ENCODE data around the gene AKNA. TPM values are rescaled to one million over a fixed set of nuclear protein-coding genes. Genes with fewer than 3 reads are reported as not detected.

AKNA gene
- total RNA-seq, 1 donor from 2014 or later: 24.6 TPM

- TF ChIP-seq CTCF (IDR thresholded peaks at IDR 0.05; ENCODE audit: unreplicated experiment): no peak
- Mint-ChIP-seq H3K36me3 (ENCODE audit: insufficient read depth) (peaks cover 37% of the 10 kb centered on the region), H3K4me3 (ENCODE audit: low read depth) (no peak overlapping the region), H3K27ac (no peak overlapping the region), H3K9me3 (ENCODE audit: low read depth) (peaks cover 10% of the 10 kb centered on the region), H3K4me1 (ENCODE audit: low read depth) (peaks cover 1% of the 10 kb centered on the region), H3K27me3 (no peaks in the 10 kb centered on the region)
- DNase-seq (ENCODE audit: low spot score, unreplicated experiment): no peak
These were observed 98.0 kb downstream of the AKNA start for GRCh38 chr9:114289571-114290481.

- Mint-ChIP-seq H3K4me1 (ENCODE audit: low read depth) (peaks cover 1% of the 10 kb centered on the region), H3K4me3 (ENCODE audit: low read depth) (no peak overlapping the region), H3K9me3 (ENCODE audit: low read depth) (peaks cover 4% of the 10 kb centered on the region), H3K27ac (no peak overlapping the region), H3K27me3 (no peaks in the 10 kb centered on the region), H3K36me3 (ENCODE audit: insufficient read depth) (peaks cover 31% of the 10 kb centered on the region)
- TF ChIP-seq CTCF (IDR thresholded peaks at IDR 0.05; ENCODE audit: unreplicated experiment): no peak
- no peak for DNase-seq (ENCODE audit: low spot score, unreplicated experiment)
These were observed 98.7 kb downstream of the AKNA start for GRCh38 chr9:114289106-114289505.

GRCh38 chr9:114288193-114289091 lies 99.3 kb downstream of the AKNA start:
- H3K9me3 Mint-ChIP-seq (ENCODE audit: low read depth): peaks cover 4% of the 10 kb centered on the region

GRCh38 chr9:114287763-114288192 lies 100.0 kb downstream of the AKNA start:
- Mint-ChIP-seq H3K9me3 (ENCODE audit: low read depth) (no peaks in the 10 kb centered on the region), H3K4me1 (ENCODE audit: low read depth) (peaks cover 1% of the 10 kb centered on the region), H3K27me3 (no peaks in the 10 kb centered on the region), H3K27ac (peak overlapping the region; percentile 76), H3K36me3 (ENCODE audit: insufficient read depth) (peaks cover 24% of the 10 kb centered on the region), H3K4me3 (ENCODE audit: low read depth) (no peak overlapping the region)
- no peak for DNase-seq (ENCODE audit: low spot score, unreplicated experiment)
- no peak for TF ChIP-seq CTCF (IDR thresholded peaks at IDR 0.05; ENCODE audit: unreplicated experiment)

More at GRCh38 chr9:114288193-114289091, 99.3 kb downstream of the AKNA start:
- H3K36me3 Mint-ChIP-seq (ENCODE audit: insufficient read depth): peaks cover 29% of the 10 kb centered on the region
- no peak for DNase-seq (ENCODE audit: low spot score, unreplicated experiment)
- peaks cover 1% of the 10 kb centered on the region for H3K4me1 Mint-ChIP-seq (ENCODE audit: low read depth)
- peak overlapping the region; percentile 76 for H3K27ac Mint-ChIP-seq
- no peak for TF ChIP-seq CTCF (IDR thresholded peaks at IDR 0.05; ENCODE audit: unreplicated experiment)
- no peak overlapping the region for H3K4me3 Mint-ChIP-seq (ENCODE audit: low read depth)
- H3K27me3 Mint-ChIP-seq: no peaks in the 10 kb centered on the region

Measured in progenitor cell of endocrine pancreas (in vitro differentiated cells).